A673 (cell line): ENCODE measurements around the gene ABI3.

Experiments
- CTCF ChIP-seq: fragments of 300-800, 200-600 bp; sonication (generic); conservative IDR thresholded peaks from 2 replicates; pipeline ENCODE4 v1.5.1; 2017; ENCODE audit warnings: low read depth, mild to moderate bottlenecking, antibody characterized with exemption, low read length, moderate library complexity, mixed read lengths
- EZH2 ChIP-seq: fragments of 200-600 bp; sonication (generic); IDR thresholded peaks from 2 replicates; pipeline ENCODE4 v1.6.1; 2017; ENCODE audit warnings: borderline replicate concordance, low read depth, mild to moderate bottlenecking, mixed read lengths, antibody characterized with exemption, low read length; ENCODE audit not compliant: poor library complexity, severe bottlenecking

GRCh38 chr17:49240619-49241018, 30.1 kb downstream of the ABI3 start:
- TF ChIP-seq CTCF (no peak), EZH2 (no peak)
